GM23338 (cell line): ENCODE measurements around the gene CTAGE1.

ENCODE experiments used
- CREB1 ChIP-seq: fragments of 250-450 bp; sonication (Bioruptor Pico); IDR thresholded peaks from 2 replicates; pipeline ENCODE4 v1.5.0; 2020; ENCODE audit warnings: low read depth, mild to moderate bottlenecking, moderate library complexity
- CTCF ChIP-seq, 2 experiments: fragments of 200-600 bp in 1 of 2; sonication (generic) in 1 of 2; conservative IDR thresholded peaks; 2 replicates each; pipeline versions ENCODE4 v1.5.1 to v1.6.1; 2016 to 2017; ENCODE audit warnings: antibody characterized with exemption in 2 of 2, low read depth in 2 of 2, mild to moderate bottlenecking in 2 of 2, moderate library complexity in 1 of 2
- EZH2 ChIP-seq: fragments of 200-600 bp; sonication (generic); IDR thresholded peaks from one replicate; pipeline ENCODE4 v1.8.0; 2017; ENCODE audit warnings: antibody characterized with exemption, mild to moderate bottlenecking, low read depth; ENCODE audit not compliant: unreplicated experiment
- NANOG ChIP-seq: IDR thresholded peaks from 2 replicates; pipeline ENCODE4 v1.6.1; 2016; ENCODE audit warnings: antibody characterized with exemption, borderline replicate concordance
- POLR2AphosphoS5 ChIP-seq: IDR thresholded peaks from 2 replicates; pipeline ENCODE4 v1.6.1; 2016; ENCODE audit warnings: antibody characterized with exemption, low read depth
- REST ChIP-seq: IDR thresholded peaks from one replicate; pipeline ENCODE4 v1.6.1; 2018; ENCODE audit warnings: antibody characterized with exemption; ENCODE audit not compliant: unreplicated experiment
- STAT1 ChIP-seq: IDR thresholded peaks from one replicate; pipeline ENCODE4 v1.6.1; 2016; ENCODE audit warnings: antibody characterized with exemption; ENCODE audit not compliant: unreplicated experiment
- ZNF114 ChIP-seq: fragments of 250-450 bp; sonication (Bioruptor Pico); IDR thresholded peaks from 2 replicates; pipeline ENCODE4 v1.5.0; 2020; ENCODE audit warnings: mild to moderate bottlenecking, moderate library complexity

GRCh38 chr18:22455425-22456115, 37.9 kb upstream of the CTAGE1 start:
- TF ChIP-seq CTCF (conservative IDR thresholded peaks at IDR 0.05; ENCODE audit: low read depth in 2 of 2) (no peak), POLR2AphosphoS5 (no peak), REST (no peak), EZH2 (no peak), STAT1 (no peak), NANOG (no peak), CREB1 (no peak), ZNF114 (CRISPR knock-in tag) (no peak)
